Neuronal stem cell (in vitro differentiated cells): ENCODE data around the gene ZNF652.
"Not testable (repeated sequence)": the region's sequence is repeated elsewhere in the genome, so short reads cannot be mapped to it uniquely, and the experiment has no call there.

Experiments used
- DNase-seq: peaks from one replicate; pipeline ENCODE4 v3.0.0-alpha.2; 2013; ENCODE audit warnings: low spot score
- H2AFZ ChIP-seq: one replicate; pipeline ENCODE4 v1.6.1; 2013; ENCODE audit warnings: mild to moderate bottlenecking, low read length, inconsistent platforms
- H2AK5ac ChIP-seq: 2 replicates; pipeline ENCODE4 v1.6.1; 2013; ENCODE audit warnings: low read depth, mild to moderate bottlenecking, inconsistent platforms, low read length, moderate library complexity, mixed read lengths
- H2BK120ac ChIP-seq: 2 replicates; pipeline ENCODE4 v1.6.1; 2013; ENCODE audit warnings: low read depth, mild to moderate bottlenecking, inconsistent platforms, low read length, moderate library complexity, mixed read lengths
- H2BK12ac ChIP-seq: one replicate; pipeline ENCODE4 v1.6.1; 2013; ENCODE audit warnings: low read length, inconsistent platforms
- H2BK15ac ChIP-seq: 2 replicates; pipeline ENCODE4 v1.6.1; 2013; ENCODE audit warnings: mild to moderate bottlenecking, low read length, inconsistent platforms, mixed read lengths
- H2BK5ac ChIP-seq: one replicate; pipeline ENCODE4 v1.6.1; 2013; ENCODE audit warnings: inconsistent platforms, mild to moderate bottlenecking, low read length, moderate library complexity
- H3K14ac ChIP-seq: one replicate; pipeline ENCODE4 v1.6.1; 2013; ENCODE audit warnings: low read length, inconsistent platforms
- H3K18ac ChIP-seq: 2 replicates; pipeline ENCODE4 v1.6.1; 2013; ENCODE audit warnings: low read length, inconsistent platforms
- H3K23ac ChIP-seq: 2 replicates; pipeline ENCODE4 v1.6.1; 2013; ENCODE audit warnings: low read depth, mild to moderate bottlenecking, mixed read lengths, low read length, inconsistent platforms; ENCODE audit not compliant: poor library complexity
- H3K27ac ChIP-seq: replicated peaks from 3 replicates; pipeline ENCODE4 v1.5.1; 2013; ENCODE audit warnings: low read length, inconsistent platforms
- H3K27me3 ChIP-seq, 3 experiments: 2 replicates each; pipeline ENCODE4 v1.6.1; 2013; ENCODE audit warnings: low read length in 3 of 3, mild to moderate bottlenecking in 2 of 3, inconsistent platforms in 1 of 3, low read depth in 1 of 3, mixed read lengths in 1 of 3, moderate library complexity in 1 of 3; ENCODE audit not compliant: control insufficient read depth in 3 of 3, insufficient read depth in 3 of 3
- H3K36me3 ChIP-seq, 2 donors: replicated peaks in 1 of 2; 2 replicates each; pipeline ENCODE4 v1.6.1; 2013; ENCODE audit warnings: low read length in 2 of 2; ENCODE audit not compliant: control insufficient read depth in 2 of 2, insufficient read depth in 2 of 2
- H3K4ac ChIP-seq: 2 replicates; pipeline ENCODE4 v1.6.1; 2013; ENCODE audit warnings: inconsistent platforms, mild to moderate bottlenecking, low read length, moderate library complexity
- H3K4me1 ChIP-seq, 2 donors: 1 replicate in 1 of 2; 2 replicates in 1 of 2; pipeline ENCODE4 v1.6.1; 2013; ENCODE audit warnings: low read length in 2 of 2, low read depth in 1 of 2; ENCODE audit not compliant: control insufficient read depth in 2 of 2, insufficient read depth in 1 of 2
- H3K4me2 ChIP-seq: one replicate; pipeline ENCODE4 v1.6.1; 2013; ENCODE audit warnings: mild to moderate bottlenecking, low read length, inconsistent platforms; ENCODE audit not compliant: insufficient read depth, poor library complexity, severe bottlenecking
- H3K4me3 ChIP-seq, 2 donors: 2 replicates each; pipeline ENCODE4 v1.5.1; 2013; ENCODE audit warnings: low read length in 2 of 2, mild to moderate bottlenecking in 2 of 2, inconsistent platforms in 1 of 2, moderate library complexity in 1 of 2
- H3K79me1 ChIP-seq: one replicate; pipeline ENCODE4 v1.6.1; 2013; ENCODE audit warnings: low read depth, mild to moderate bottlenecking, inconsistent platforms, low read length, moderate library complexity
- H3K9ac ChIP-seq: one replicate; pipeline ENCODE4 v1.6.1; 2013; ENCODE audit warnings: mild to moderate bottlenecking, low read depth, low read length, inconsistent platforms; ENCODE audit not compliant: poor library complexity
- H3K9me3 ChIP-seq, 2 donors: replicated peaks in 1 of 2; 2 replicates each; pipeline versions ENCODE3 to v1.6.1; 2013; ENCODE audit warnings: low read length in 2 of 2, mild to moderate bottlenecking in 2 of 2, inconsistent platforms in 1 of 2, low read depth in 1 of 2, mixed read lengths in 1 of 2, moderate library complexity in 1 of 2; ENCODE audit not compliant: control insufficient read depth in 2 of 2, insufficient read depth in 1 of 2
- H4K8ac ChIP-seq: one replicate; pipeline ENCODE4 v1.6.1; 2013; ENCODE audit warnings: low read depth, mild to moderate bottlenecking, inconsistent platforms, low read length, moderate library complexity
- H4K91ac ChIP-seq: one replicate; pipeline ENCODE4 v1.6.1; 2013; ENCODE audit warnings: low read length, low read depth, mild to moderate bottlenecking, inconsistent platforms; ENCODE audit not compliant: poor library complexity
- WGBS, 2 donors: extraction: QIAGEN DNeasy Blood & Tissue Kit; methylation state at CpG; one replicate each; pipeline ENCODE4 v1.1.7; 2013; ENCODE audit warnings: missing lambda C conversion rate in 2 of 2, mixed read lengths in 1 of 2; ENCODE audit not compliant: insufficient read length in 2 of 2, insufficient replicate concordance in 1 of 2; ENCODE audit errors: extremely low coverage in 2 of 2; 5-methylcytosine and 5-hydroxymethylcytosine counted together

The ZNF652 gene

DNA sequence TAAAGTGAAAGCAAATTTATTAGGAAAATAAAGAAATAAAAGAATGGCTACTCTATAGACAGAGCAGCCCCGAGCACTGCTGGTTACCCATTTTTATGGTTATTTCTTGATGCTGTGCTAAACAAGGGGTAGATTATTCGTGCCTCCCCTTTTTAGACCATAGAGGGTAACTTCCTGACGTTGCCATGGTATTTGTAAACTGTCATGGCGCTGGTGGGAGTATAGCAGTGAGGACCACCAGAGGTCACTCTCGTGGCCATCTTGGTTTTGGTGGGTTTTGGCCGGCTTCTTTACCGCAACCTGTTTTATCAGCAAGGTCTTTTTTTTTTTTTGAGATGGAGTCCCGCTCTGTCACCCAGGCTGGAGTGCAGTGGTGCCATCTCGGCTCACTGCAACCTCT is 100.5 kb downstream of the ZNF652 start:
- not testable (repeated sequence) for H3K14ac ChIP-seq, H4K91ac ChIP-seq, H4K8ac ChIP-seq, H2BK15ac ChIP-seq, H3K36me3 ChIP-seq, H3K18ac ChIP-seq, H3K4me1 ChIP-seq, DNase-seq, H3K79me1 ChIP-seq, H2BK12ac ChIP-seq, H3K4ac ChIP-seq, H2BK5ac ChIP-seq, H3K4me3 ChIP-seq, H2BK120ac ChIP-seq, H3K23ac ChIP-seq, H3K4me2 ChIP-seq, H3K27ac ChIP-seq, H2AK5ac ChIP-seq, H3K9ac ChIP-seq, H3K9me3 ChIP-seq, H2AFZ ChIP-seq
- no CpG with 5 or more reads among the region's 9 CpGs for WGBS, 2 donors
- peaks cover 0 to 33% (median 13%) of the 10 kb centered on the region in 3 experiments for H3K27me3 ChIP-seq

DNA sequence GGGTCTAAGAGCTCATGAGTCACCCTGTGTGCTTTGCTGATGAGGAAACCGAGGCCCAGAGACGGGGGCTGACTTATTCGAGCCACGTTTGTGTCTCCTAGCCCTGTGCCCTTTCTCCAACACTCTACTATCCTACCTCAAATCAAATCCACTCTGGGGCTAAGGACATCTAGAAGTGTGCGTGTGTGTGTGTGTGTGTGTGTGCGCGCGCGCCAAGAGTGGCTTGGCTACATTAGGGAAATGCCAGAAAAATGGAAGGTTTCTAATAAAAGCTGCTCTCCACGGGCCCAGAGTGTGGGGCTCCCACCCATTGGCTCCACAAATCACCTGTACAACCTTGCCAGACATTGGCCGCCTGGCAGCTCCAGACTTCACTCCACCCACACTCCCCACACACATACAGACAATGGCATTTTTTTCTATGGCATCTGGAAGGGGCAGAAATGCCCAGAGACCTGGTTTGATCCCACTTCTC is 101.2 kb downstream of the ZNF652 start:
- no peak overlapping the region for H3K9ac ChIP-seq
- peaks cover 0 to 4% of the 10 kb centered on the region in 2 donors for H3K4me1 ChIP-seq
- no peaks in the 10 kb centered on the region for H3K9me3 ChIP-seq
- no peak overlapping the region for H3K27ac ChIP-seq
- H3K14ac ChIP-seq = no peak overlapping the region
- peaks cover 0 to 33% (median 13%) of the 10 kb centered on the region in 3 experiments for H3K27me3 ChIP-seq
- H2BK15ac ChIP-seq = no peak overlapping the region
- WGBS, 2 donors = no CpG with 5 or more reads among the region's 11 CpGs
- H2BK12ac ChIP-seq = no peak overlapping the region
- no peaks in the 10 kb centered on the region for H3K36me3 ChIP-seq
- DNase-seq = no peak
- no peak overlapping the region for H2AK5ac ChIP-seq
- H3K79me1 ChIP-seq = no peaks in the 10 kb centered on the region
- no peak overlapping the region for H4K8ac ChIP-seq
- H3K4ac ChIP-seq = no peak overlapping the region
- H3K4me2 ChIP-seq = peak overlapping the region; percentile 80
- H3K18ac ChIP-seq = peak overlapping the region; percentile 91
- peak overlapping the region; percentile 53 for H2BK5ac ChIP-seq
- H3K23ac ChIP-seq = no peak overlapping the region
- peak overlapping the region; percentile 95 for H2AFZ ChIP-seq
- H3K4me3 ChIP-seq = peak overlapping the region in 1 of 2 donors; percentile 80
- no peak overlapping the region for H2BK120ac ChIP-seq
- no peak overlapping the region for H4K91ac ChIP-seq

DNA sequence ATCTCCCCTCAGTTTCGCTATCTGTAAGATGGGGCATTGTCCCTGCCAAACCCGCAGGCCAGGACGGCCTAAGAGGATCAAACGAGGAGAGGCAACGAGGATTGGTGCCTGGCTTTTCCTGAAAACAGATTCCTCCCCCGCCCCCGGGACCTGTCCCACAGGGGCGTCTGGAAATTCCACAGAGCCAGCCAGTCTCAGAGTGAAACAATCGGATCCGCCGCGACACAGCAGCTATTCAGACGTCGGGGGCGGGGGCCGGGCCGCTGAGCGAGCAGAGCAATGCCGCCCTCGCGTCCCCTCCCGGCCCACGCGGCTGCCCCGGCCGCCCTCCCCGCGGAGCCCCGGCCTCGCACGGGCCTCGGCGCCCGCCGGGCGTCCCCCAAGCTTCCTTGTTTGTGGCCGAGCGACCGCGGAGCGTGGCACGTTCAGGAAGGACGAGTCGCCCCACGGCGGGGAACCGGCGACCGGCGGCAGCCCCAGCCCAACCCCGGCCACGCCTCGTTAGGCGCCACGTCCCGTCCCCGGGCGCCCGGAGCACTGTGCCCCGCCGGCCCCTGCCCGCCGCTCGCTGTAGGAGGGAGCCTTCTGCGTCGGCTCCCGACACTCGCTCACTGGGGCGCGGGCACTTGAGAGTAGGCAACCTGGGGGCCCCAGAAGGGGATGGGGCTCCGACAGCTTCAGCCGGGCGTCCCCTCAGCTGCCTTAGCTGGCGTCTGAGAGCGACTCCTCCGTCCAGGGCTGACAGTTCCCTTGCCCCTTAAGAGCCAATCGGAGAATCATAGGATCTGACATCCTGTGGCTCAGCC is 101.8 kb downstream of the ZNF652 start:
- H2BK5ac ChIP-seq = peak overlapping the region; percentile 53
- H2BK12ac ChIP-seq = no peak overlapping the region
- peak overlapping the region; percentile 95 for H2AFZ ChIP-seq
- H3K9ac ChIP-seq = peak overlapping the region; percentile 86
- no peak overlapping the region for H3K4ac ChIP-seq
- DNase-seq = peak; percentile 37
- H3K14ac ChIP-seq = peak overlapping the region; percentile 38
- H2BK120ac ChIP-seq = no peak overlapping the region
- WGBS, 2 donors = no CpG with 5 or more reads among the region's 77 CpGs
- peak overlapping the region; percentile 91 for H3K18ac ChIP-seq
- no peaks in the 10 kb centered on the region for H3K36me3 ChIP-seq
- H2AK5ac ChIP-seq = no peak overlapping the region
- H3K4me2 ChIP-seq = peak overlapping the region; percentile 80
- H4K8ac ChIP-seq = no peak overlapping the region
- H4K91ac ChIP-seq = no peak overlapping the region
- H3K27me3 ChIP-seq = peaks cover 0 to 33% (median 13%) of the 10 kb centered on the region in 3 experiments
- H3K4me1 ChIP-seq = peaks cover 0 to 4% of the 10 kb centered on the region in 2 donors
- H3K23ac ChIP-seq = no peak overlapping the region
- H3K27ac ChIP-seq = no peak overlapping the region
- no peaks in the 10 kb centered on the region for H3K79me1 ChIP-seq
- H2BK15ac ChIP-seq = peak overlapping the region; percentile 93
- no peaks in the 10 kb centered on the region for H3K9me3 ChIP-seq
- peak overlapping the region; percentile 35 to 80 for H3K4me3 ChIP-seq

DNA sequence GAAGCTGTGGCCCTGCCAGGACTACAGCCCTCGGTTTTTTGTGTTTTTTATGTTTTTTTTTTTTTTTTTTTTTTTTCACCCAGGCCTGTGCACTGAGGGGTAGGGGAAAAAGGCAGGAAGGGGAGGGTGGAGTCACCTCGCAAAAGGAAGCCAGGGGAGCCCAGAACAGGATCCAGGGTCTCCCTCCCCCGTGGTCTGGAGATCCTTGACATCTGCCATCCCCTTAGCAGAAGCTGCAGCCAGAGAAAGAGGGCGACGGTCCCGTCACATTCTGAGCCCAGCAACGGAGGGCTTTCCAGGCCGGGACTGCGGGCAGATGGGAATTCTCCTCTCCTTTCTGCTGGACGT is 102.4 kb downstream of the ZNF652 start:
- Histone ChIP-seq H3K23ac (no peak overlapping the region), H3K4me1 (peaks cover 0 to 4% of the 10 kb centered on the region in 2 donors), H3K4me2 (peak overlapping the region; percentile 80), H2BK15ac (peak overlapping the region; percentile 93), H4K8ac (no peak overlapping the region), H3K18ac (peak overlapping the region; percentile 52), H3K36me3 (no peaks in the 10 kb centered on the region), H3K4ac (no peak overlapping the region), H3K27me3 (peaks cover 0 to 33% (median 13%) of the 10 kb centered on the region in 3 experiments), H2AFZ (peak overlapping the region; percentile 95), H2BK5ac (no peak overlapping the region), H3K4me3 (peak overlapping the region; percentile 35 to 80), H2BK12ac (peak overlapping the region; percentile 41), H3K14ac (no peak overlapping the region), H3K9ac (no peak overlapping the region), H3K79me1 (no peaks in the 10 kb centered on the region), H3K27ac (no peak overlapping the region), H3K9me3 (no peaks in the 10 kb centered on the region), H2BK120ac (no peak overlapping the region), H2AK5ac (peak overlapping the region; percentile 28), H4K91ac (no peak overlapping the region)
- WGBS, 2 donors = no CpG with 5 or more reads among the region's 10 CpGs
- DNase-seq = no peak
